Neural progenitor cell (in vitro differentiated cells): ENCODE data around the gene CERS6. TPM values are rescaled to one million over a fixed set of nuclear protein-coding genes. Genes with fewer than 3 reads are reported as not detected.

Source experiments
- DNase-seq: peaks from one replicate; pipeline ENCODE4 v3.0.0-alpha.2; 2016; ENCODE audit warnings: low spot score
- H2AFZ ChIP-seq: fragments of 200-600 bp; sonication (generic); replicated peaks from 2 replicates; pipeline ENCODE4 v1.6.1; 2016; ENCODE audit warnings: antibody characterized with exemption
- H3F3A ChIP-seq: fragments of 200-600 bp; sonication (generic); 2 replicates; pipeline ENCODE4 v1.6.1; 2016; ENCODE audit warnings: antibody characterized with exemption, low read depth
- H3K27ac ChIP-seq: fragments of 200-600 bp; sonication (generic); 2 replicates; pipeline ENCODE4 v1.5.1; 2016; ENCODE audit warnings: mild to moderate bottlenecking
- H3K27me3 ChIP-seq: fragments of 200-600 bp; sonication (generic); 2 replicates; pipeline ENCODE4 v1.6.1; 2016; ENCODE audit warnings: mild to moderate bottlenecking, moderate library complexity
- H3K36me3 ChIP-seq: fragments of 200-600 bp; sonication (generic); 2 replicates; pipeline ENCODE4 v1.5.1; 2016
- H3K4me1 ChIP-seq: fragments of 200-600 bp; sonication (generic); 2 replicates; pipeline ENCODE4 v1.6.1; 2016; ENCODE audit warnings: mixed run types
- H3K4me2 ChIP-seq: fragments of 200-600 bp; sonication (generic); 2 replicates; pipeline ENCODE4 v1.6.1; 2016
- H3K4me3 ChIP-seq: fragments of 200-600 bp; sonication (generic); 2 replicates; pipeline ENCODE4 v1.5.1; 2016
- H3K79me2 ChIP-seq: fragments of 200-600 bp; sonication (generic); 2 replicates; pipeline ENCODE4 v1.6.1; 2016; ENCODE audit warnings: low read depth
- H3K9ac ChIP-seq: fragments of 200-600 bp; sonication (generic); 2 replicates; pipeline ENCODE4 v1.6.1; 2016
- H3K9me3 ChIP-seq: fragments of 200-600 bp; sonication (generic); 2 replicates; pipeline ENCODE4 v1.5.1; 2016; ENCODE audit warnings: low read depth
- H4K20me1 ChIP-seq: fragments of 200-600 bp; sonication (generic); 2 replicates; pipeline ENCODE4 v1.6.1; 2016; ENCODE audit warnings: low read depth
- H3K27ac Mint-ChIP-seq: 3 replicates; pipeline ENCODE4 v1.8.0; 2021; ENCODE audit warnings: mixed read lengths
- H3K27me3 Mint-ChIP-seq: 2 replicates; pipeline ENCODE4 v1.8.0; 2022; ENCODE audit warnings: low read depth, mild to moderate bottlenecking, inconsistent platforms, moderate library complexity, mixed read lengths; ENCODE audit not compliant: insufficient read depth
- H3K36me3 Mint-ChIP-seq: 3 replicates; pipeline ENCODE4 v1.8.0; 2021; ENCODE audit warnings: mixed read lengths
- H3K4me1 Mint-ChIP-seq: 3 replicates; pipeline ENCODE4 v1.8.0; 2021; ENCODE audit warnings: mixed read lengths
- H3K4me3 Mint-ChIP-seq: 3 replicates; pipeline ENCODE4 v1.8.0; 2021; ENCODE audit warnings: mild to moderate bottlenecking, moderate library complexity, mixed read lengths
- H3K9me3 Mint-ChIP-seq: 3 replicates; pipeline ENCODE4 v1.8.0; 2020; ENCODE audit warnings: mixed read lengths
- EZH2 ChIP-seq: fragments of 200-600 bp; sonication (generic); IDR thresholded peaks from 2 replicates; pipeline ENCODE4 v1.6.1; 2017; ENCODE audit warnings: antibody characterized with exemption, mild to moderate bottlenecking, moderate library complexity
- EZH2phosphoT487 ChIP-seq: fragments of 200-600 bp; sonication (generic); IDR thresholded peaks from 2 replicates; pipeline ENCODE4 v1.6.1; 2017; ENCODE audit warnings: antibody characterized with exemption
- total RNA-seq: library from RNA; depleted of rRNA; stranded (reverse); fragments of >200 nt; gene quantifications from 2 replicates; pipeline ENCODE4 v1.2.3, GENCODE V29; 2015; ENCODE audit warnings: low replicate concordance
- TF ChIP-seq, protein P1 (sequence below): fragments of 200-600 bp; sonication (generic); IDR thresholded peaks from 2 replicates; pipeline ENCODE4 v1.5.1; 2017; ENCODE audit warnings: antibody characterized with exemption, mild to moderate bottlenecking

The CERS6 gene
- total RNA-seq, 1 donor from 2014 or later: 50.8 TPM

DNA sequence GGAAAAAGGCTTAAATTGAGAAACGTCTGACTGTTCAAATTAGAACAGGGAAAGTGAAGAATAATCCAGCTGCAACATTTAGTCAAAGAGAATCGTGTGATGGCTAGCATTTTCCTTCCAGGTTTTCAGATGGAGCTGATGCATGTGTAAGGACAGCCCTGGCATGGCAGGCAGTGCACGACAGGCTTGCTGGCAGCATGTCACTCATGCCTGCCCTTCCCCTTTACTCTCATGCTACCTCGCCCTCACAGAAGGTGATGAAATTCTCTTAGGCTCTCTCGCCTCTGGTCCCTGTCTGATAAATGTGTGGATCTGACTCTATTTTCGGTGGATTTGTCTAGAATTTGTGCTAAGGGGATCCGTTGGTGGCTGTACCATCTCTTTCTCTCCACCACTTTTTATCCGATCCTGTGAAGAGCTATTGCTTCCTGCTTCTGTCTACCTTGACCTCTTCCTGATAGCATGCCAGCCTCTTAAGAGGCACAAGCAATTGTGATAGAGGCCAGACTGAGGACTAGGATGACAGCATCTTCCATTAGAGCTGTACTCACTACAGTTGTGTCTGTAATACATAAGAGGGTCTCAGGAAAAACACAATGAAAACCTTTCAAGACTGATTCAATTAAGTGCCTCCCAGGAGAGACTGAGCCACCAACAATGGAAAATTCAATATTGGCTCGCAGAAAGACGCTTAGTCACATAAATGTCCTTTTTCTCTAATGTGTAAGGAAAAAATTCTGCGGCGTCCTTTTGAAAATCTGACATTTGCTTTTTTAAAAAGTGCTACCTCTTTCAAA lies 280.8 kb downstream of the CERS6 start:
- no peak overlapping the region for H3K27ac Mint-ChIP-seq
- H3K4me3 Mint-ChIP-seq: no peak overlapping the region
- peaks cover 10% of the 10 kb centered on the region for H3K4me1 Mint-ChIP-seq
- H3F3A ChIP-seq: no peaks in the 10 kb centered on the region
- H3K4me2 ChIP-seq: no peak overlapping the region
- H3K4me3 ChIP-seq: no peak overlapping the region
- no peaks in the 10 kb centered on the region for H3K79me2 ChIP-seq
- H4K20me1 ChIP-seq: no peaks in the 10 kb centered on the region
- no peaks in the 10 kb centered on the region for H3K4me1 ChIP-seq
- no peaks in the 10 kb centered on the region for H3K9me3 ChIP-seq
- H3K36me3 Mint-ChIP-seq: peaks cover 3% of the 10 kb centered on the region
- no peaks in the 10 kb centered on the region for H3K27me3 Mint-ChIP-seq
- H3K27me3 ChIP-seq: no peaks in the 10 kb centered on the region
- H3K36me3 ChIP-seq: no peaks in the 10 kb centered on the region
- H2AFZ ChIP-seq: no peak overlapping the region
- no peaks in the 10 kb centered on the region for H3K9me3 Mint-ChIP-seq
- H3K27ac ChIP-seq: no peak overlapping the region
- TF ChIP-seq, protein P1, sequence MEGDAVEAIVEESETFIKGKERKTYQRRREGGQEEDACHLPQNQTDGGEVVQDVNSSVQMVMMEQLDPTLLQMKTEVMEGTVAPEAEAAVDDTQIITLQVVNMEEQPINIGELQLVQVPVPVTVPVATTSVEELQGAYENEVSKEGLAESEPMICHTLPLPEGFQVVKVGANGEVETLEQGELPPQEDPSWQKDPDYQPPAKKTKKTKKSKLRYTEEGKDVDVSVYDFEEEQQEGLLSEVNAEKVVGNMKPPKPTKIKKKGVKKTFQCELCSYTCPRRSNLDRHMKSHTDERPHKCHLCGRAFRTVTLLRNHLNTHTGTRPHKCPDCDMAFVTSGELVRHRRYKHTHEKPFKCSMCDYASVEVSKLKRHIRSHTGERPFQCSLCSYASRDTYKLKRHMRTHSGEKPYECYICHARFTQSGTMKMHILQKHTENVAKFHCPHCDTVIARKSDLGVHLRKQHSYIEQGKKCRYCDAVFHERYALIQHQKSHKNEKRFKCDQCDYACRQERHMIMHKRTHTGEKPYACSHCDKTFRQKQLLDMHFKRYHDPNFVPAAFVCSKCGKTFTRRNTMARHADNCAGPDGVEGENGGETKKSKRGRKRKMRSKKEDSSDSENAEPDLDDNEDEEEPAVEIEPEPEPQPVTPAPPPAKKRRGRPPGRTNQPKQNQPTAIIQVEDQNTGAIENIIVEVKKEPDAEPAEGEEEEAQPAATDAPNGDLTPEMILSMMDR: no peak
- TF ChIP-seq EZH2phosphoT487: no peak
- no peak for TF ChIP-seq EZH2
- no peak overlapping the region for H3K9ac ChIP-seq
- no peak for DNase-seq

DNA sequence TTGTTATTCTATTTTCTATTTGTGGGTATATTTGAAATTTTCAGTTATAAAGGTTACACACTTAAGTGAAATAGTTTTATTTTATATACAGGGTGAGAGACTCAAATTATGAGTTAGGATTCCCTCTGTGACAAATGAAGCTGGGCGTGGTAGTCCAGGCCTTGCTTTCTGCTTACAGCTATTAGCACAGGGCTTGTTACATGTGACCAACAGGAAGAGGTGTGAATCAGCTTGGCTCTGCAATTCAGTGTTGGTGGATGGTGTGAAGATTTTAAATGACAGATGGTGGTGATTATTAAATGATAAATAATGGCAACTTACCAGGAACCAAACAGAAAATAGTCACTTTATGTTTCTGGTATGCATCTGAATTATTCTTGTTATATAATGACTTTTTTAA lies 282.0 kb downstream of the CERS6 start:
- H3K4me1 ChIP-seq: no peaks in the 10 kb centered on the region
- H3K36me3 ChIP-seq: no peaks in the 10 kb centered on the region
- no peaks in the 10 kb centered on the region for H3K27me3 ChIP-seq
- no peaks in the 10 kb centered on the region for H3K79me2 ChIP-seq
- Mint-ChIP-seq H3K4me1 (peaks cover 8% of the 10 kb centered on the region), H3K27ac (no peak overlapping the region), H3K36me3 (peaks cover 3% of the 10 kb centered on the region), H3K9me3 (no peaks in the 10 kb centered on the region), H3K4me3 (no peak overlapping the region), H3K27me3 (no peaks in the 10 kb centered on the region)
- no peaks in the 10 kb centered on the region for H4K20me1 ChIP-seq
- H2AFZ ChIP-seq: no peak overlapping the region
- H3K4me2 ChIP-seq: no peak overlapping the region
- no peak overlapping the region for H3K27ac ChIP-seq
- no peak for DNase-seq
- H3K9ac ChIP-seq: no peak overlapping the region
- H3K4me3 ChIP-seq: no peak overlapping the region
- no peaks in the 10 kb centered on the region for H3K9me3 ChIP-seq
- TF ChIP-seq EZH2phosphoT487: no peak
- TF ChIP-seq, protein P1: no peak
- no peaks in the 10 kb centered on the region for H3F3A ChIP-seq

DNA sequence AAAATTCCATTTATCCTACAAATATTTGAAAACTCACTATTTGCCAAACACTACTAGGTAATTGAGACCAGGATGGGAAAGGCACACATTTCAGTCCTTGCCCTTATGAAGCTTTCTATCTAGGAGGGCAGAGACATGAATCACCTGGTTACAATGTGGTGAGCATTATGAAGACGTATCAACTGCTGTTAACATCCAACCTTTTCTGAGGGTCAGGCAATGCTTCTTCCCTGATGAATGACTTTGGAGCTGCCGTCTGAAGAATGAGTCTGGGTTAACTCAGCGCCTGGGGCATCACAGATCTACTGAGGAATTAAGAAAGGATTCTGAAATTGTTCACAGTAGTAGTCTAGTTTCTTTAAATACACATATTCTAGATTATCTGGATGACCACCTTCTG lies 284.3 kb downstream of the CERS6 start:
- Histone ChIP-seq H3F3A (no peaks in the 10 kb centered on the region), H3K27ac (no peak overlapping the region), H3K9ac (no peak overlapping the region), H3K79me2 (no peaks in the 10 kb centered on the region), H4K20me1 (no peaks in the 10 kb centered on the region), H3K27me3 (no peaks in the 10 kb centered on the region), H3K36me3 (no peaks in the 10 kb centered on the region), H3K4me2 (no peak overlapping the region), H3K9me3 (no peaks in the 10 kb centered on the region), H2AFZ (no peak overlapping the region), H3K4me3 (no peak overlapping the region), H3K4me1 (no peaks in the 10 kb centered on the region)
- H3K36me3 Mint-ChIP-seq: peaks cover 3% of the 10 kb centered on the region
- no peak overlapping the region for H3K4me3 Mint-ChIP-seq
- no peaks in the 10 kb centered on the region for H3K27me3 Mint-ChIP-seq
- H3K4me1 Mint-ChIP-seq: peaks cover 8% of the 10 kb centered on the region
- H3K9me3 Mint-ChIP-seq: no peaks in the 10 kb centered on the region
- TF ChIP-seq EZH2 (no peak), EZH2phosphoT487 (no peak)
- TF ChIP-seq, protein P1: no peak
- no peak for DNase-seq
- no peak overlapping the region for H3K27ac Mint-ChIP-seq
